ENCODE measurements around the gene GUCY2F. TPM values are rescaled to one million over a fixed set of nuclear protein-coding genes. Genes with fewer than 3 reads are reported as not detected.

The GUCY2F gene
- total RNA-seq: not detected
- not detected for polyA plus RNA-seq

- CTCF ChIA-PET (ENCODE audit: partially characterized antibody): no interaction called here
Observed at GRCh38 chrX:109481986-109482385, at the start of gene GUCY2F. GUCY2F (minus strand) TSS chrX:109482086; CDS start chrX:109475936, 6,150 bp downstream.

GRCh38 chrX:109519001-109519400 lies 37.1 kb upstream of the GUCY2F start:
- H3K27ac Mint-ChIP-seq: no peak overlapping the region
- H3K9me3 Mint-ChIP-seq: peaks cover 0 to 5% (median 0%) of the 10 kb centered on the region in 8 donors
- H3K4me3 ChIP-seq (ENCODE audit: low read length in 2 of 2): no peak overlapping the region
- no peaks in the 10 kb centered on the region for H3K27me3 ChIP-seq (ENCODE audit: insufficient read depth, low read length)
- H3K9me3 ChIP-seq (ENCODE audit: control insufficient read depth in 1 of 2, low read length in 2 of 2): no peaks in the 10 kb centered on the region
- no peaks in the 10 kb centered on the region for H3K36me3 Mint-ChIP-seq
- intact Hi-C loops (cut with micrococcal nuclease): no loop called here
- no peak overlapping the region for H3K4me3 Mint-ChIP-seq
- no peaks in the 10 kb centered on the region for H3K4me1 ChIP-seq (ENCODE audit: insufficient read depth, low read length)
- H3K4me1 Mint-ChIP-seq: no peaks in the 10 kb centered on the region
- H3K36me3 ChIP-seq (ENCODE audit: insufficient read depth, low read length): no peaks in the 10 kb centered on the region
- H3K27ac ChIP-seq (ENCODE audit: low read depth, low read length): no peak overlapping the region
- no peak for DNase-seq
- peaks cover 9 to 14% of the 10 kb centered on the region in 2 donors for H3K27me3 Mint-ChIP-seq
- ChIA-PET CTCF (ENCODE audit: partially characterized antibody) (no interaction called here), POLR2A (ENCODE audit: partially characterized antibody) (no interaction called here)

More at GRCh38 chrX:109481986-109482385, at the start of gene GUCY2F:
- Mint-ChIP-seq H3K9me3 (no peaks in the 10 kb centered on the region), H3K27me3 (no peaks in the 10 kb centered on the region), H3K4me1 (no peaks in the 10 kb centered on the region), H3K36me3 (no peaks in the 10 kb centered on the region), H3K27ac (no peak within 1 kb of the TSS), H3K4me3 (no peak within 1 kb of the TSS)
- intact Hi-C loops (cut with micrococcal nuclease): no loop called here
- no peaks in the 10 kb centered on the region for H3K9me3 ChIP-seq (ENCODE audit: control insufficient read depth in 1 of 2, low read length in 2 of 2)
- no peak within 1 kb of the TSS for H3K4me3 ChIP-seq (ENCODE audit: low read length in 2 of 2)
- no peaks in the 10 kb centered on the region for H3K36me3 ChIP-seq (ENCODE audit: insufficient read depth, low read length)
- no peaks in the 10 kb centered on the region for H3K4me1 ChIP-seq (ENCODE audit: insufficient read depth, low read length)
- no peak for DNase-seq
- no peaks in the 10 kb centered on the region for H3K27me3 ChIP-seq (ENCODE audit: insufficient read depth, low read length)
- POLR2A ChIA-PET (ENCODE audit: partially characterized antibody): no interaction called here
- H3K27ac ChIP-seq (ENCODE audit: low read depth, low read length): no peak within 1 kb of the TSS

GRCh38 chrX:109511113-109511512 lies 29.2 kb upstream of the GUCY2F start:
- H3K4me3 Mint-ChIP-seq: no peak overlapping the region
- intact Hi-C loops (cut with micrococcal nuclease): no loop called here
- DNase-seq: no peak
- CTCF ChIA-PET (ENCODE audit: partially characterized antibody): no interaction called here
- H3K4me1 Mint-ChIP-seq: no peaks in the 10 kb centered on the region
- H3K27ac Mint-ChIP-seq: no peak overlapping the region
- H3K9me3 Mint-ChIP-seq: peaks cover 0 to 2% (median 0%) of the 10 kb centered on the region in 8 donors
- Histone ChIP-seq H3K36me3 (ENCODE audit: insufficient read depth, low read length) (no peaks in the 10 kb centered on the region), H3K4me3 (ENCODE audit: low read length in 2 of 2) (no peak overlapping the region), H3K4me1 (ENCODE audit: insufficient read depth, low read length) (no peaks in the 10 kb centered on the region), H3K27ac (ENCODE audit: low read depth, low read length) (no peak overlapping the region), H3K27me3 (ENCODE audit: insufficient read depth, low read length) (no peaks in the 10 kb centered on the region), H3K9me3 (ENCODE audit: control insufficient read depth in 1 of 2, low read length in 2 of 2) (no peaks in the 10 kb centered on the region)
- POLR2A ChIA-PET (ENCODE audit: partially characterized antibody): no interaction called here
- peaks cover 17 to 18% of the 10 kb centered on the region in 2 donors for H3K27me3 Mint-ChIP-seq
- H3K36me3 Mint-ChIP-seq: no peaks in the 10 kb centered on the region

GRCh38 chrX:109508915-109509314 lies 27.0 kb upstream of the GUCY2F start:
- intact Hi-C loops (cut with micrococcal nuclease): no loop called here
- Histone ChIP-seq H3K27ac (ENCODE audit: low read depth, low read length) (no peak overlapping the region), H3K9me3 (ENCODE audit: control insufficient read depth in 1 of 2, low read length in 2 of 2) (no peaks in the 10 kb centered on the region), H3K4me3 (ENCODE audit: low read length in 2 of 2) (no peak overlapping the region), H3K36me3 (ENCODE audit: insufficient read depth, low read length) (no peaks in the 10 kb centered on the region), H3K27me3 (ENCODE audit: insufficient read depth, low read length) (no peaks in the 10 kb centered on the region), H3K4me1 (ENCODE audit: insufficient read depth, low read length) (no peaks in the 10 kb centered on the region)
- CTCF ChIA-PET (ENCODE audit: partially characterized antibody): no interaction called here
- no peak overlapping the region for H3K4me3 Mint-ChIP-seq
- H3K27me3 Mint-ChIP-seq: peaks cover 17 to 18% of the 10 kb centered on the region in 2 donors
- no peaks in the 10 kb centered on the region for H3K4me1 Mint-ChIP-seq
- DNase-seq: no peak
- H3K9me3 Mint-ChIP-seq: no peaks in the 10 kb centered on the region
- H3K36me3 Mint-ChIP-seq: no peaks in the 10 kb centered on the region
- H3K27ac Mint-ChIP-seq: no peak overlapping the region
- POLR2A ChIA-PET (ENCODE audit: partially characterized antibody): no interaction called here

- Mint-ChIP-seq H3K9me3 (no peaks in the 10 kb centered on the region), H3K36me3 (no peaks in the 10 kb centered on the region), H3K4me3 (peak overlapping the region in 1 of 8 donors; percentile 15), H3K27ac (no peak overlapping the region), H3K4me1 (no peaks in the 10 kb centered on the region), H3K27me3 (peaks cover 2 to 7% of the 10 kb centered on the region in 2 donors)
- Histone ChIP-seq H3K4me1 (ENCODE audit: insufficient read depth, low read length) (no peaks in the 10 kb centered on the region), H3K27ac (ENCODE audit: low read depth, low read length) (no peak overlapping the region), H3K27me3 (ENCODE audit: insufficient read depth, low read length) (no peaks in the 10 kb centered on the region), H3K36me3 (ENCODE audit: insufficient read depth, low read length) (no peaks in the 10 kb centered on the region), H3K4me3 (ENCODE audit: low read length in 2 of 2) (no peak overlapping the region), H3K9me3 (ENCODE audit: control insufficient read depth in 1 of 2, low read length in 2 of 2) (no peaks in the 10 kb centered on the region)
- DNase-seq: no peak
- intact Hi-C loops (cut with micrococcal nuclease): no loop called here
- ChIA-PET CTCF (ENCODE audit: partially characterized antibody) (no interaction called here), POLR2A (ENCODE audit: partially characterized antibody) (no interaction called here)
Observed at GRCh38 chrX:109501176-109501575, 19.3 kb upstream of the GUCY2F start.

- no peak overlapping the region for H3K4me3 Mint-ChIP-seq
- H3K36me3 ChIP-seq (ENCODE audit: insufficient read depth, low read length): no peaks in the 10 kb centered on the region
- H3K4me1 ChIP-seq (ENCODE audit: insufficient read depth, low read length): no peaks in the 10 kb centered on the region
- CTCF ChIA-PET (ENCODE audit: partially characterized antibody): no interaction called here
- no peaks in the 10 kb centered on the region for H3K27me3 ChIP-seq (ENCODE audit: insufficient read depth, low read length)
- H3K4me1 Mint-ChIP-seq: no peaks in the 10 kb centered on the region
- H3K4me3 ChIP-seq (ENCODE audit: low read length in 2 of 2): no peak overlapping the region
- no peaks in the 10 kb centered on the region for H3K36me3 Mint-ChIP-seq
- no peak overlapping the region for H3K27ac Mint-ChIP-seq
- no peaks in the 10 kb centered on the region for H3K9me3 ChIP-seq (ENCODE audit: control insufficient read depth in 1 of 2, low read length in 2 of 2)
- no peak overlapping the region for H3K27ac ChIP-seq (ENCODE audit: low read depth, low read length)
- intact Hi-C loops (cut with micrococcal nuclease): no loop called here
- DNase-seq: no peak
- H3K27me3 Mint-ChIP-seq: peaks cover 2 to 7% of the 10 kb centered on the region in 2 donors
- POLR2A ChIA-PET (ENCODE audit: partially characterized antibody): no interaction called here
- no peaks in the 10 kb centered on the region for H3K9me3 Mint-ChIP-seq
Observed at GRCh38 chrX:109498434-109498833, 16.5 kb upstream of the GUCY2F start.

- CTCF ChIA-PET (ENCODE audit: partially characterized antibody): no interaction called here
- no peak overlapping the region for H3K4me3 Mint-ChIP-seq
- no peaks in the 10 kb centered on the region for H3K4me1 ChIP-seq (ENCODE audit: insufficient read depth, low read length)
Observed at GRCh38 chrX:109489174-109489573, 7.3 kb upstream of the GUCY2F start.

GRCh38 chrX:109487640-109488039 lies 5.8 kb upstream of the GUCY2F start:
- no peak for DNase-seq
- no peak overlapping the region for H3K27ac Mint-ChIP-seq
- H3K27me3 ChIP-seq (ENCODE audit: insufficient read depth, low read length): no peaks in the 10 kb centered on the region
- H3K4me3 Mint-ChIP-seq: no peak overlapping the region
- H3K4me1 ChIP-seq (ENCODE audit: insufficient read depth, low read length): no peaks in the 10 kb centered on the region
- ChIA-PET CTCF (ENCODE audit: partially characterized antibody) (interaction anchor here (4.0 kb wide), 1 partner anchor 147 kb away, joined by 16 read pairs; no protein-coding TSS in a partner anchor), POLR2A (ENCODE audit: partially characterized antibody) (no interaction called here)
- no peak overlapping the region for H3K27ac ChIP-seq (ENCODE audit: low read depth, low read length)
- H3K36me3 ChIP-seq (ENCODE audit: insufficient read depth, low read length): no peaks in the 10 kb centered on the region
- no peak overlapping the region for H3K4me3 ChIP-seq (ENCODE audit: low read length in 2 of 2)
- no peaks in the 10 kb centered on the region for H3K4me1 Mint-ChIP-seq
- no peaks in the 10 kb centered on the region for H3K9me3 Mint-ChIP-seq
- no peaks in the 10 kb centered on the region for H3K27me3 Mint-ChIP-seq
- no peaks in the 10 kb centered on the region for H3K36me3 Mint-ChIP-seq
- H3K9me3 ChIP-seq (ENCODE audit: control insufficient read depth in 1 of 2, low read length in 2 of 2): no peaks in the 10 kb centered on the region
- intact Hi-C loops (cut with micrococcal nuclease): loop anchor here (5.0 kb wide), 1 partner anchor 145 kb away; no protein-coding TSS in a partner anchor

More at GRCh38 chrX:109489174-109489573, 7.3 kb upstream of the GUCY2F start:
- Histone ChIP-seq H3K36me3 (ENCODE audit: insufficient read depth, low read length) (no peaks in the 10 kb centered on the region), H3K9me3 (ENCODE audit: control insufficient read depth in 1 of 2, low read length in 2 of 2) (no peaks in the 10 kb centered on the region), H3K4me3 (ENCODE audit: low read length in 2 of 2) (no peak overlapping the region), H3K27me3 (ENCODE audit: insufficient read depth, low read length) (no peaks in the 10 kb centered on the region), H3K27ac (ENCODE audit: low read depth, low read length) (no peak overlapping the region)
- POLR2A ChIA-PET (ENCODE audit: partially characterized antibody): no interaction called here
- Mint-ChIP-seq H3K27me3 (no peaks in the 10 kb centered on the region), H3K27ac (no peak overlapping the region), H3K4me1 (no peaks in the 10 kb centered on the region), H3K36me3 (no peaks in the 10 kb centered on the region), H3K9me3 (no peaks in the 10 kb centered on the region)
- intact Hi-C loops (cut with micrococcal nuclease): loop anchor here (5.0 kb wide), 1 partner anchor 143 kb away; no protein-coding TSS in a partner anchor
- DNase-seq: no peak
